GM19452 (cell line): ENCODE results near the gene SLC9A7.
A peak's percentile ranks its signal among the peaks of the same experiment; 100 is the strongest.
"Not testable (repeated sequence)": the region's sequence is repeated elsewhere in the genome, so short reads cannot be mapped to it uniquely, and the experiment has no call there.

ENCODE experiments used
- ATAC-seq: cut with Tn5 transposase; IDR thresholded peaks from one replicate; pipeline ENCODE4 v1.9.1; 2021; ENCODE audit not compliant: unreplicated experiment

SLC9A7 gene

DNA sequence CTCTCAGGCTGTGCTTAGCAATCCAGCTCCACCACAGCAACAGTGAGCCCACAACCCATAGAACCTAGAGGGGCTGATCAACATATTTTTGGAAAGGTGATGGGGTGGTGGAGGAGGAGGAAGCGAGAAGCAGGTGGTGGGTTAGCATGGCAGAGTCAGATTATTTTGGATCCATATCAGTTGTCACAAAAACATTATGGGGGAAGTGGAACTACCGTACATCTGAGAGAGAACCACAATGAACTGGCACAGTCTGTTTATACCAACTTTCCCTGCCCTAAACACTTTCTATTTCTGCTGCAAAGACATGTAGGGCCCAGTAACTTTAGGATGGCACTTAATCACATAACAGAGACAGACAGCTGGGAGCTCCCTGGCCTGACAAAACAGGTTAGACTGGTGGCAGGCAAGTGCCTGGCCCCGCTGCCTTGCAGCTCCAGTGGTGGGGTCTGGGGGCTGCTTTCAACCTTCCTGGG is 4.3 kb downstream of the SLC9A7 start:
- no peak for ATAC-seq

GRCh38 chrX:46754036-46754435 is 4.9 kb downstream of the SLC9A7 start:
- ATAC-seq = no peak

GRCh38 chrX:46750889-46751288 is 8.0 kb downstream of the SLC9A7 start:
- no peak for ATAC-seq

DNA sequence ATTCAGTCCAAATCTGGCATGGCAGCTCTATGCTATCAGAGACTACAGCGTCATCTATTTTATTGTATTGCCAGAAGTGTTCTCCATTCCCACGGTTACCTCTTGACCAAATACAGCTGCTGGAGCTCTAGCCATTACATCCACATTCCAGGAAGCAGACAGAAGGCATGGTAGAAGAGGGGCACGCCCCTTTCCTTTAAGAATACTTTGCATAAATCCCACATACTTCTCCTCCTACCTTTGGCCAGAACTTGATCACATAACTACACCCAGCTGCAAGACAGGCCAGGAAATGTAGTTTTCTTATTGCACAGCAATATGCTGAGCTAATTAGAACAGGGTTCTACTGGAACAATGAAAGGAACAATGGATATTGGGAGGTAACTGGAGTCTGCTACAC is 14.9 kb downstream of the SLC9A7 start:
- ATAC-seq = no peak

- no peak for ATAC-seq
Measured at GRCh38 chrX:46743046-46743445, 15.9 kb downstream of the SLC9A7 start.

- ATAC-seq = no peak
Measured at GRCh38 chrX:46739736-46740135, 19.2 kb downstream of the SLC9A7 start.

DNA sequence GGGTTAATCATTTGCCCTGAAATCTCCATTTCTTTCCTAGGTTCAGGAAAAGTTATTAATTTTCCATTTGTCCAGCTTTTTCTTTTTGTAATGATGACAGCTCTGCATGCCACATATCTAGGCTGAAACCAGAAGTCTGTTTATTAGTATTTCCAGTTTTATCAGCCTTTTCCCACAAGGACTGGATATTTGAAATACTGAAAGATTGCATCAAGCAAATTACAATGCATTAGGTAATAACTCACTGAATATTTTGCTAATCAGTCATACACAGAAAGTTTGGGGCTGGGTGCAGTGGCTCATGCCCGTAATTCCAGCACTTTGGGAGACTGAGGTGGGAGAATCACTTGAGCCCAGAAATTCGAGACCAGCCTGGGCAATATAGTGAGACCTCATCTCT is 21.5 kb downstream of the SLC9A7 start:
- ATAC-seq = no peak

DNA sequence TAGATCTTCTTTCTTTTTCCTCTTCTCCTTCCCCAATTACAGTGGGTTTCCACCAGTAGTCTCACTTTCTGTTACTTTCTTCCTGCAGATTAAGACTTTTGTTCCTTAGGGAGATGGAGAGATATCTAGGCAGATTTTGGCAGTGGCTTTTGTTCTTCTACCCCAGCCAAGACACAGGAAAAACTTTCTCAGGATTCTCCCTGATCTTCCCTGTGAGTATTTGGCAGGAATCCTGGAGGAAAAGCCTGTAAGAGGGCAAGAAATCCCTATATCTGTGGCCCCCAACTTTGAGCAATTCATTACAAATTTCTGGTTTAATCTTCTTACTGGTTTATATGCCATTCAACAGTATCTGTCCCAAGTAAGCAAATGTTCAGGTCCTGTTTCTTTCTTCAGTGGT is 21.9 kb downstream of the SLC9A7 start:
- no peak for ATAC-seq

GRCh38 chrX:46735622-46736021 is 23.3 kb downstream of the SLC9A7 start:
- ATAC-seq = no peak

DNA sequence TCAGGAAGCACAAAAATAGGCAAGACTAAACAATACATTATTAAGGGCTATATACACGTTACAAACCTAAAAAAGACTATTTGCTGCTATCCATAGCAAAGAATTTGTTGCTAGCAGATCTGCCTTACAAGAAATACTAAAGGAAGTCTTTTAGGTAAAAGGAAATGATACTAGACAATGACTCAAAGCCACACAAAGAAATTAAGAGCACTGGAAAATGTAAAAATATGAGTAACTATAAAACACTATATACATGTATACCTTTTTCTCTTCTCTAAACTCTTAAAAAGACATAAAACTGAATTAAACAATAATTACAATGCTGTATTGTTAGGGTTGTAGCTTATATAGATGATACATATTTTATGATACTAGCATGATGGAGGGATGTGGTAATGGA is 25.7 kb downstream of the SLC9A7 start:
- no peak for ATAC-seq

DNA sequence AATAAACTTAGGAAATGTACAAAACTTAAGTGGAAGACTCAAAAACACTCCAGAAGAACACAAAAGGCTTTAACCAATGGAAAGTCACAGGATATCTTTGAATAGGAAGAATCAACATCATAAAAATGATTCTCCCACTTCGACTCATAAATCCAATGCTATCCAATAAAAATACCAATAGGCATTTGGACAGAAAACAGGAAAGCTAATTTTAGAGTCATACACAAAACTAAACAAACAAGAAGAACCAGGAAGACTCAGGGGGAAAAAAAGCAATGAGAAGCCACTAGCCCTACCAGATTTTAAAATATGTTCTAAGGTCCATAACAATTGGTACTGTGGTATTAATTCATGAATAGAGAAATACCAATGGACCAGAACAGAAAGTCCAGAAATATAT is 28.2 kb downstream of the SLC9A7 start:
- ATAC-seq = no peak

GRCh38 chrX:46727441-46727840 is 31.5 kb downstream of the SLC9A7 start:
- no peak for ATAC-seq

DNA sequence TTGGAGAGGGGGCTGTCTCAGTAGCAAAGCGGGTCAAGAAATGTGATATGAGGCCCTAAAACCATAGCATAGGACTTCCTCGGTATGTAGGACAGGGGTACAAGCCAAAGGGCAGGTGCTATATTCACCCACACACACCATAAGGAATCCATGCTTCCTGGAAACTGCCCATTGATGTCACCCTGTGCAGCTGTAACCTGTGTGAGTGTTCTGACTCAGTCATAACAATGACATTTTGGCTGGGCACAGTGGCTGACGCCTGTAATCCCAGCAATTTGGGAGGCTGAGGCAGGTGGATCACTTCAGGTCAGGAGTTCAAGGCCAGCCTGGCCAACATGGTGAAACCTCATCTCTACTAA is 35.4 kb downstream of the SLC9A7 start:
- not testable (repeated sequence) for ATAC-seq

GRCh38 chrX:46722742-46723568 is 36.0 kb downstream of the SLC9A7 start:
- ATAC-seq = no peak

GRCh38 chrX:46716796-46717195 is 42.1 kb downstream of the SLC9A7 start:
- ATAC-seq = no peak

GRCh38 chrX:46715997-46716396 is 42.9 kb downstream of the SLC9A7 start:
- ATAC-seq = no peak

- no peak for ATAC-seq
Measured at GRCh38 chrX:46715530-46715929, 43.4 kb downstream of the SLC9A7 start.

DNA sequence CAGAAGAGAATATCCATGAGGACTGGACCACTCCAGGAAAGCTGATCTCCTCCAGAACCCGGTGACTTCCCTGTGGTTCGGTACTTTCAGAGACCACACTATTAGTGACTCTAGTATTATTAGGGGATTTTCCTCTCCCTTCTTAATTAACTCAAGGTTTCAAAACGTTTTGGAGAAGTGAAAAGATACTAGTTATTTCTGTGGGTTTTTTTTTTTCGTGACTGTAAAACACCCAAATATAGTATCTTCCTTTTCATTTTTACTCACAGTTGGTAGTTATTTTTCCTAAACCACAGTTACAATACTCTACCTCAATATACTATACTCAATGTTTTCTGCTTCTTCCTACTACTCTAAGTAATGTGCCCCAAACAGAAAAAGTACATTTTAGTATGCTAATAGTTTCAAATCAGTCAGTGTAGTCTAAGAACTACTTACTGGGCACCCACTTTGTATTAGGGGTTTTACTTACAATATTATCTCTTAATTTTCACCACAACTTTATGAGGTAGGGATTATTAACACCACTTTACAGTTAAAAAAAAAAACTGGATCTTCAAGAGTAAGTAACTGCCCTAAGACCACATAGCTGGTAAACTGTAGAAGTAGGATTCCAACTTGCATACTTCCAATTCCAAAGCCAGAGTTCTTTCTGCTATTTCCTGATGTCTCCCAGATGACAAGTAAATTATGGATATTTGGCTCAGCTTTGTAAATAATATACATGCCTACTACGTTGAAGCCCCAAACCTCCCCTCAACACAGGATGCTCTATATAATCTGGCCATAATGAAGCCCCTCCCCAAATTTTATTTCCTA is 45.0 kb downstream of the SLC9A7 start:
- ATAC-seq = peak; percentile 64

DNA sequence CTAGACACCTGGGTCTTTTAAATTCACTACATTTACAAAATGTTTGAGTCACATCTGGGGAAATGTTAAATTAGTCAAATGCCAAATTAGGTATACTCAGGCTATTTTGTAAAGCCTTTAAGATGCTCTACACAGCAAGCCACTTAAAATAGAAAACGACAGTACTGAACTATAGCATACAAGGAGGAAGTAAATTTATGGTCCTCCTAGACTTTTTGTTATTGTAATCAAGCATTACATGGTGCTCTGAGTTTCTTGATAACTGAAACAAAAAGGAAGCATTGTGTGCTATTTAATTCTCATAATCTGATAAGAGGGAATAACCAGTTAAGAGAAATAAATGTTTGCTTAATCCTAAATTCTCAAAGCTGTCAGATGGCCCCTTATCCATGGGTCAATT is 46.2 kb downstream of the SLC9A7 start:
- no peak for ATAC-seq

- no peak for ATAC-seq
Measured at GRCh38 chrX:46710927-46711623, 47.8 kb downstream of the SLC9A7 start.

DNA sequence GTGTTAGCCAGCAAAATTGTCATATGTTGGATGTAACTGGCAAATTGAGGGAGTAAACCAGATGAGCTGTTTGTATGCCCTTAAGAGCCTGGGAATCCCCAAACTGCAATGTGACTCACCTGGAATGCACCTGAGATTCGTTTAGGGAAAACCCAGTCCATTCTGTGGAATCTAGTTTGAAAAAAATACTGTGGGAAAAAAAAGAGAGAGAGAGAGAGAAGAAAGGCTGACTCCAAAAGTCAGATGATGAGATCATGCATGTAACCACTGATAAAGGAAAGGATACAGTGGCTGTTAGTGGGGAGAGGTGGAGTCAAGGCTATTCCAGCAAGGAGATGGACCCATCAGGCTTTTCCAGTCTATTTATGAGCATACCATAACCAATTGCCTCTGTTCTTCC is 48.5 kb downstream of the SLC9A7 start:
- ATAC-seq = no peak
